GM19468 (cell line): ENCODE results near the gene SMIM26.

ENCODE experiments used
- ATAC-seq: cut with Tn5 transposase; IDR thresholded peaks from one replicate; pipeline ENCODE4 v1.9.1; 2021; ENCODE audit warnings: mild to moderate bottlenecking, moderate library complexity, moderate number of reproducible peaks; ENCODE audit not compliant: unreplicated experiment; ENCODE audit errors: extremely low read depth

The SMIM26 gene

GRCh38 chr20:18578581-18578980 is 11.3 kb downstream of the SMIM26 start:
- no peak for ATAC-seq

- no peak for ATAC-seq
Measured at GRCh38 chr20:18580012-18580411, 12.8 kb downstream of the SMIM26 start.

GRCh38 chr20:18585134-18585533 is 17.9 kb downstream of the SMIM26 start:
- ATAC-seq: no peak

GRCh38 chr20:18587665-18588573 is 20.7 kb downstream of the SMIM26 start, which contains the start of gene DTD1:
DTD1 (plus strand) TSS chr20:18588054; CDS start chr20:18588073, 19 bp downstream.
- peak; percentile 68 for ATAC-seq

- ATAC-seq: no peak
Measured at GRCh38 chr20:18588574-18588933, 21.3 kb downstream of the SMIM26 start.

GRCh38 chr20:18589941-18590674 is 22.9 kb downstream of the SMIM26 start:
- no peak for ATAC-seq

GRCh38 chr20:18596270-18596669 is 29.0 kb downstream of the SMIM26 start:
- no peak for ATAC-seq

GRCh38 chr20:18609741-18610140 is 42.5 kb downstream of the SMIM26 start:
- ATAC-seq: no peak

GRCh38 chr20:18611492-18611891 is 44.3 kb downstream of the SMIM26 start:
- ATAC-seq: no peak

GRCh38 chr20:18613553-18613952 is 46.3 kb downstream of the SMIM26 start:
- no peak for ATAC-seq

GRCh38 chr20:18614244-18614643 is 47.0 kb downstream of the SMIM26 start:
- ATAC-seq: no peak

- ATAC-seq: no peak
Measured at GRCh38 chr20:18615020-18615650, 47.9 kb downstream of the SMIM26 start.
